ENCODE data around the gene DAGLA.

The DAGLA gene

GRCh38 chr11:61768376-61769076 lies 88.3 kb downstream of the DAGLA start:
- DNase-seq = no peak

- no peak for DNase-seq
Measured at GRCh38 chr11:61769169-61769920, 89.2 kb downstream of the DAGLA start.

- DNase-seq = no peak
Measured at GRCh38 chr11:61769946-61770683, 89.9 kb downstream of the DAGLA start.

GRCh38 chr11:61771195-61771894 lies 91.2 kb downstream of the DAGLA start:
- no peak for DNase-seq

GRCh38 chr11:61771985-61772455 lies 91.8 kb downstream of the DAGLA start:
- no peak for DNase-seq

GRCh38 chr11:61773356-61773755 lies 93.2 kb downstream of the DAGLA start:
- DNase-seq = no peak

GRCh38 chr11:61773809-61774208 lies 93.6 kb downstream of the DAGLA start:
- DNase-seq = no peak

GRCh38 chr11:61774411-61774810 lies 94.2 kb downstream of the DAGLA start:
- DNase-seq = no peak

- no peak for DNase-seq
Measured at GRCh38 chr11:61775106-61775505, 94.9 kb downstream of the DAGLA start.

GRCh38 chr11:61775606-61776554 lies 95.7 kb downstream of the DAGLA start:
- no peak for DNase-seq

- no peak for DNase-seq
Measured at GRCh38 chr11:61776561-61777075, 96.4 kb downstream of the DAGLA start.

GRCh38 chr11:61777234-61778090 lies 97.3 kb downstream of the DAGLA start:
- no peak for DNase-seq

GRCh38 chr11:61778357-61778886 lies 98.2 kb downstream of the DAGLA start:
- no peak for DNase-seq

- no peak for DNase-seq
Measured at GRCh38 chr11:61778920-61779650, 98.9 kb downstream of the DAGLA start.

- DNase-seq = no peak
Measured at GRCh38 chr11:61779666-61780525, 99.7 kb downstream of the DAGLA start.

- no peak for DNase-seq
Measured at GRCh38 chr11:61780581-61781162, 100.5 kb downstream of the DAGLA start.

GRCh38 chr11:61781585-61781984 lies 101.4 kb downstream of the DAGLA start:
- no peak for DNase-seq

GRCh38 chr11:61782299-61782698 lies 102.1 kb downstream of the DAGLA start:
- DNase-seq = no peak

Measured in T1000 (cell line).